GM23248 (cell line): ENCODE measurements around the gene LYRM9. TPM values are rescaled to one million over a fixed set of nuclear protein-coding genes. Genes with fewer than 3 reads are reported as not detected.

Experiments used
- DNase-seq: peaks from one replicate; pipeline ENCODE4 v3.0.0-alpha.2; 2015
- H2AFZ ChIP-seq: fragments of 200-600 bp; sonication (generic); 2 replicates; pipeline ENCODE4 v1.6.1; 2016; ENCODE audit warnings: antibody characterized with exemption
- H3F3A ChIP-seq: fragments of 200-600 bp; sonication (generic); 2 replicates; pipeline ENCODE4 v1.6.1; 2016; ENCODE audit warnings: mild to moderate bottlenecking, antibody characterized with exemption, mixed run types; ENCODE audit not compliant: insufficient read depth
- H3K27ac ChIP-seq: fragments of 200-600 bp; sonication (generic); 2 replicates; pipeline ENCODE4 v1.5.1; 2016; ENCODE audit warnings: mild to moderate bottlenecking
- H3K27me3 ChIP-seq: fragments of 200-600 bp; sonication (generic); replicated peaks from 2 replicates; pipeline ENCODE4 v1.6.1; 2016; ENCODE audit warnings: mild to moderate bottlenecking; ENCODE audit not compliant: insufficient read depth
- H3K36me3 ChIP-seq: fragments of 200-600 bp; sonication (generic); 2 replicates; pipeline ENCODE4 v1.6.1; 2016; ENCODE audit warnings: low read depth, mild to moderate bottlenecking
- H3K4me1 ChIP-seq: fragments of 200-600 bp; sonication (generic); 2 replicates; pipeline ENCODE4 v1.6.1; 2016; ENCODE audit warnings: mild to moderate bottlenecking; ENCODE audit not compliant: insufficient read depth
- H3K4me2 ChIP-seq: fragments of 200-600 bp; sonication (generic); one replicate; pipeline ENCODE4 v1.6.1; 2016; ENCODE audit warnings: mild to moderate bottlenecking; ENCODE audit not compliant: unreplicated experiment
- H3K4me3 ChIP-seq: fragments of 200-600 bp; sonication (generic); 2 replicates; pipeline ENCODE4 v1.5.1; 2016; ENCODE audit warnings: mild to moderate bottlenecking
- H3K79me2 ChIP-seq: fragments of 200-600 bp; sonication (generic); 2 replicates; pipeline ENCODE4 v1.6.1; 2016; ENCODE audit warnings: mild to moderate bottlenecking; ENCODE audit not compliant: insufficient read depth
- H3K9ac ChIP-seq: fragments of 200-600 bp; sonication (generic); 2 replicates; pipeline ENCODE4 v1.6.1; 2016; ENCODE audit warnings: mild to moderate bottlenecking
- H3K9me2 ChIP-seq: fragments of 200-600 bp; sonication (generic); 2 replicates; pipeline ENCODE4 v1.6.1; 2016; ENCODE audit warnings: mixed run types, mild to moderate bottlenecking, moderate library complexity; ENCODE audit not compliant: insufficient read depth
- H3K9me3 ChIP-seq: fragments of 200-600 bp; sonication (generic); one replicate; pipeline ENCODE4 v1.6.1; 2017; ENCODE audit warnings: low read depth
- H4K20me1 ChIP-seq: fragments of 200-600 bp; sonication (generic); 2 replicates; pipeline ENCODE4 v1.6.0; 2016; ENCODE audit not compliant: insufficient read depth
- EZH2 ChIP-seq: fragments of 200-600 bp; sonication (generic); IDR thresholded peaks from 2 replicates; pipeline ENCODE4 v1.6.1; 2018; ENCODE audit warnings: antibody characterized with exemption, mild to moderate bottlenecking; ENCODE audit not compliant: insufficient read depth, poor library complexity, severe bottlenecking
- EZH2phosphoT487 ChIP-seq: fragments of 200-600 bp; sonication (generic); IDR thresholded peaks from 2 replicates; pipeline ENCODE4 v1.6.1; 2018; ENCODE audit warnings: antibody characterized with exemption, moderate library complexity, mild to moderate bottlenecking, low read depth; ENCODE audit not compliant: insufficient read depth
- WGBS, 2 experiments: methylation state at CpG; one replicate each; pipeline ENCODE4 v1.1.6; 2015 to 2017; ENCODE audit warnings: low lambda C conversion rate in 2 of 2, low coverage in 1 of 2; ENCODE audit errors: missing lambda C conversion rate in 2 of 2; 5-methylcytosine and 5-hydroxymethylcytosine counted together
- in situ Hi-C: fragments of 300-500 bp; cut with MboI; formaldehyde crosslinking; loops from 2 replicates; pipeline ENCODE4 v1.15.0; 2020
- polyA plus RNA-seq: library from polyadenylated mRNA; unstranded; fragments of >200 nt; fragmentation: Nextera tagmentation; extraction: Ambion mirVana; gene quantifications from 2 replicates; pipeline ENCODE4 v1.2.1, GENCODE V29; 2016
- total RNA-seq: library from RNA; depleted of rRNA; stranded (reverse); fragments of >200 nt; shearing (Covaris generic); gene quantifications from 2 replicates; pipeline ENCODE4 v1.2.3, GENCODE V29; 2014

The LYRM9 gene
- total and polyA plus RNA-seq, 2 experiments from 2014 or later, result 11.3 to 15.4 TPM

GRCh38 chr17:27856676-27857432 lies 36.3 kb downstream of the LYRM9 start:
- Histone ChIP-seq H3K27me3 (peaks cover 7% of the 10 kb centered on the region; the same call in 1 of the 2 replicates), H3K9me3 (no peaks in the 10 kb centered on the region), H3K4me2 (no peak overlapping the region), H3K9me2 (no peaks in the 10 kb centered on the region), H3K79me2 (no peaks in the 10 kb centered on the region), H3K4me1 (no peaks in the 10 kb centered on the region), H3F3A (no peaks in the 10 kb centered on the region), H3K36me3 (no peaks in the 10 kb centered on the region), H3K4me3 (no peak overlapping the region), H3K27ac (no peak overlapping the region), H4K20me1 (no peaks in the 10 kb centered on the region), H3K9ac (no peak overlapping the region), H2AFZ (no peak overlapping the region)
- 36% methylated on average over 5 of the region's 5 CpGs for WGBS, 2 experiments
- TF ChIP-seq EZH2, result no peak
- no peak for TF ChIP-seq EZH2phosphoT487
- no peak for DNase-seq
- in situ Hi-C loops, result no loop called here

GRCh38 chr17:27855454-27855853 lies 37.7 kb downstream of the LYRM9 start:
- 69 to 75% methylated on average over 3 of the region's 3 CpGs for WGBS, 2 experiments
- TF ChIP-seq EZH2phosphoT487 (no peak), EZH2 (no peak)

GRCh38 chr17:27854163-27854562 lies 39.0 kb downstream of the LYRM9 start:
- H3K9me2 ChIP-seq, result no peaks in the 10 kb centered on the region
- no peak for TF ChIP-seq EZH2
- no peak for TF ChIP-seq EZH2phosphoT487
- H3K4me3 ChIP-seq, result no peak overlapping the region
- 61 to 67% methylated on average over 5 of the region's 5 CpGs for WGBS, 2 experiments
- no peaks in the 10 kb centered on the region for H3K36me3 ChIP-seq
- H3K4me1 ChIP-seq, result no peaks in the 10 kb centered on the region
- no peak overlapping the region for H3K4me2 ChIP-seq
- no peak overlapping the region for H2AFZ ChIP-seq
- DNase-seq, result no peak
- no peaks in the 10 kb centered on the region for H4K20me1 ChIP-seq
- H3K27me3 ChIP-seq, result peaks cover 9% of the 10 kb centered on the region; the same call in 1 of the 2 replicates
- no peaks in the 10 kb centered on the region for H3F3A ChIP-seq
- no peaks in the 10 kb centered on the region for H3K9me3 ChIP-seq
- no peak overlapping the region for H3K9ac ChIP-seq
- no peak overlapping the region for H3K27ac ChIP-seq
- no peaks in the 10 kb centered on the region for H3K79me2 ChIP-seq
- in situ Hi-C loops, result no loop called here

More at GRCh38 chr17:27855454-27855853, 37.7 kb downstream of the LYRM9 start:
- H3F3A ChIP-seq, result no peaks in the 10 kb centered on the region
- in situ Hi-C loops, result no loop called here
- H3K9ac ChIP-seq, result no peak overlapping the region
- no peaks in the 10 kb centered on the region for H4K20me1 ChIP-seq
- no peaks in the 10 kb centered on the region for H3K4me1 ChIP-seq
- no peak for DNase-seq
- no peak overlapping the region for H3K4me2 ChIP-seq
- no peak overlapping the region for H3K27ac ChIP-seq
- H3K4me3 ChIP-seq, result no peak overlapping the region
- no peaks in the 10 kb centered on the region for H3K9me2 ChIP-seq
- H3K79me2 ChIP-seq, result no peaks in the 10 kb centered on the region
- peaks cover 9% of the 10 kb centered on the region; the same call in 1 of the 2 replicates for H3K27me3 ChIP-seq
- H3K9me3 ChIP-seq, result no peaks in the 10 kb centered on the region
- H3K36me3 ChIP-seq, result no peaks in the 10 kb centered on the region
- H2AFZ ChIP-seq, result no peak overlapping the region

- Histone ChIP-seq H3F3A (no peaks in the 10 kb centered on the region), H3K27ac (no peak overlapping the region), H3K36me3 (no peaks in the 10 kb centered on the region), H3K27me3 (peaks cover 9% of the 10 kb centered on the region; the same call in 1 of the 2 replicates), H2AFZ (no peak overlapping the region), H3K4me3 (no peak overlapping the region), H3K4me2 (no peak overlapping the region), H3K9me2 (no peaks in the 10 kb centered on the region), H3K9ac (no peak overlapping the region), H3K4me1 (no peaks in the 10 kb centered on the region), H4K20me1 (no peaks in the 10 kb centered on the region), H3K79me2 (no peaks in the 10 kb centered on the region), H3K9me3 (no peaks in the 10 kb centered on the region)
- in situ Hi-C loops, result no loop called here
- DNase-seq, result no peak
- WGBS, 2 experiments, result 63 to 71% methylated on average over 3 of the region's 3 CpGs
- TF ChIP-seq EZH2 (no peak), EZH2phosphoT487 (no peak)
Observed at GRCh38 chr17:27853091-27853490, 40.1 kb downstream of the LYRM9 start.
